ENCODE data around the gene NMNAT3.

NMNAT3 gene

DNA sequence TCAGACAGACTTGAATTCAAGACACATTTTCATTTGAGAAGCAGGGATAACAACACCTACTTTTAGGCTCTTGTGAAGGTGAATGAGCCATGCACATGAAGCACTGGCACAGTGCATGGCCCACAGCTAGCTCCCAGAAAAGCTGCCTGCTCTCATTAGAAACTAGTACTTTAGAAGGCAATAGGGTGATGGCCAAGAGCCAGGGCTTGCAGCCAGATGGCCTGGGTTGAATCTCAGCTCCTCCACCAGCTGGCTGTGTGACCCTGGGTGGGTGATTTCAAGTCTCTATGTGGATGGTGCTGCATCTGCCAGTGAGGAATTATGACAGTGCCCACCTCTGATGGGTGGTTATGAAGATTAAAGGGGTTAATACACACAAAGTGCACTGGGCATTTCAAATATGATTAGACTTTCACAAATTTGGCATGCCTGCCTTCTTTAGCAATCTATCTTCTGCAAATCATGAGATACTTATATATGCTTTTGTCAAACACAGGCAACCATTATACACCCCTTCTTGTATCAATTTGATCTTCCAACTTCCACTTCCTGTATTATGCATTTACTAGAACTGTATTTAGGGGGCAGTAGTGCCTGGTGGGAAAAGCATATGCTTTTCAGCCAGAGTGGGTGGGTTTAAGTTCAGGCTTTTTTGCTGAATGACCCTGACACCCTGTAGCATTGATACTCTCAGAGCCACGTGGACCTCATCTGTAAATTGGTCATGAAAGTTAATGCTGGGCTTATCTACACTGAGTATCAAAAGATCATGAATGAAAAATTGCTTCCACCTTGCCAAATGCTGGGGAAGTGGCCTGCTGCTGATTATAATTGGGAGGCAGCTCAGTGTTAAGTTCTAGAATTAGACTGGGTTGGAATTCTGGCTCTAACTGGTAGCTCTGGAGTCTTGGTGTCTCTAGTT lies 103.5 kb downstream of the NMNAT3 start:
- DNase-seq, result no peak

DNA sequence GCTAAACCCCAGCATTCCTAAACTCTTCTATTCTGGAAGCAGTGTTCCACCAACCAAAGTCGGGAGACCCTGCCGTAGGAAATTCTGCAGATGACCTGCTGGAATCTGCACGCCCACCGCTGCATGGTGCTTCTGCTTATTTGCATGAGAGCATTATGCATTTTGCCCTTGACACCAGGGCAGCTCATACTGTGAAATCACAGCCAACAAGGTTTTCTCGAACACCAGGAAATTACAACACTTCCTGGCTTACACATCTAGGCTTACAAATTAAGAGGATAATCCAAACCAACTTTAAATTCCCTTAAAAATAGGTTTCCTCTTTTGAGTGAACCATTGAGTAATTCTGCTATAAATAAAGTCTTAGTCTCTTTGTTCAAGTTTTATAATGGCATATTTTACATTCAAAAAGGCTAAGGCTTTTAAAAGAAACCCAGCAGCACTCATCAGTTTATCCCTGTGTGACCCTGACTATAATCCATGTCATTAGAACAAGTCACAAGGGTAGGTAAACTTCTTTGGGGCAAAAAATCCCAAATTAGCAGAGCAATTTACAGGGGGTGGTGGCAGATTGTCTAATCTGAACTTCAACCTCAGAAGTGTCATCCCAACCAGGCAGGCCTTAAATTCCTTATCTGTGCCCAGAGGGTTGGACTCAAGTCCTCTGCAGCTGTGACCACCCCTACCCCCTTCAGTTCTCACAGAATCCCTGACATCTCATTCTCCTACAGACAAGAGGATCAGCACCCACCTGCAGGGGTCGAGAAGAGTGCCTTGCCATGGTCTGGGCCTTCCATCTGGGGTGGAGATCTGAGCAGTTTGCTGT lies 104.7 kb downstream of the NMNAT3 start:
- DNase-seq, result no peak

DNA sequence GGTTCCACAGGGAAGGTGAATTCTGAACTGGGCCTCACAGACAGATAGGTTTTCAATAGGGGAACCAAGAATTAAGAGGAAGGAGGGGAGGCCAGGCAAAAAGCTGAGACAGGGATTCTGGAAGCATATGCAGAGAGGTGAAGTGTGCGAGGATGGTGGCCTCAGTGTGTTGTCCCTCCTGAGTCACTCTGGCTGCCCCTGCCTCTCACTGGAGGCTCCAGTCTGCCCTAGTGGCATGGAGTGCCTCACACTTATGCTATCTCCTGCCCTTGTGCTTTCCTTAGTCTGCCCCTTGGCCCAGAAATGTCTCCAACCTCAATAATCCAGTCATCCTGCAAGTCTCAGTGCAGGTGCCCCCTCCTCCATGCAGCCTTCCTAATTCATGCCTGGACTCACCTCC lies 106.1 kb downstream of the NMNAT3 start:
- DNase-seq, result no peak

- no peak for DNase-seq
Measured at GRCh38 chr3:139564294-139564861, 113.4 kb downstream of the NMNAT3 start.

GRCh38 chr3:139561959-139562676 lies 115.7 kb downstream of the NMNAT3 start:
- no peak for DNase-seq

DNA sequence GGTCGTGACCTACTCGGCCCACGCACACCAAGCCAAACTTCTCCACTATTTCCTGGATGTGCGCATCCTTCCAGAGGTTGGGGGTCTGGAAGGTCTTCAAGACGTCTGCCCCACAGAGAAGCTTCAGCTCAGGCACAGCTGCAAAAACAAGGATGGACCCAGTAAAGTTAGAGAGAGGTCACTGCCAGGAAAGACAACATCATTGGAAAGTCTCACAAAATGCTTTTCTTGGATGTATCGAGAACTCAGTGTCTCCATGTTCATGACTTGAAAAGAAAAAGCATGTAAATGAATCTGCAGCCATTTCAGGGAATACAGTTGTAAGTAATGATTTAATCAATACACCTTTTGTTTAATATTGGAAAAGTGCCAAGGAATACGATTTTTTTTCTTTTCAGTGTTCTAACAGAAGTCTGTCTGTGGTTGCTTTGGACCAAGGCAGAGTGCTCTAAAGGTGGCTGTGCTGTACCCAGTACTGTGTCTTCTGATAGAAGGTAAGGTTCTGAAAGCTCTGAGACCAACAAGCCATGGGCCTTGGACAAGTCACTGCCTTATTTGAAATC lies 116.4 kb downstream of the NMNAT3 start:
- no peak for DNase-seq

DNA sequence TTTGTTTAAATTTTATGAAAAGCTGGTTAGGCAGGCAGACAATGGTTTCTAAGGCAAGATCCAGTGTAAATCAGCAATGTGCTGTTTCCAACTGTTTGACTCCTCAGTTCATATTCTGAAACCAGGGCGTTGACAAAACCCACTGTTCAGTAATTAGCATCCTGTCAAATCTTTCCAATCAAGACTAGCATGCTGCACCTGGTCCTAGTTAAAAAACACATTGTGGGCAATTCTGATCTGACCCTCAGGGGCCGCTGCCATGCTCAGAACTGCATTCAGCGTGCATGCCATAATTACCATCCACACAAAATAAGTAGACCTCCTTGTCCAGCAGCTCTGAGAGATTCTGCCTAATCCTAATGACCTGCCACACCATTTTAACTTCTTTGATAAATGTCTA lies 117.4 kb downstream of the NMNAT3 start:
- DNase-seq, result no peak

DNA sequence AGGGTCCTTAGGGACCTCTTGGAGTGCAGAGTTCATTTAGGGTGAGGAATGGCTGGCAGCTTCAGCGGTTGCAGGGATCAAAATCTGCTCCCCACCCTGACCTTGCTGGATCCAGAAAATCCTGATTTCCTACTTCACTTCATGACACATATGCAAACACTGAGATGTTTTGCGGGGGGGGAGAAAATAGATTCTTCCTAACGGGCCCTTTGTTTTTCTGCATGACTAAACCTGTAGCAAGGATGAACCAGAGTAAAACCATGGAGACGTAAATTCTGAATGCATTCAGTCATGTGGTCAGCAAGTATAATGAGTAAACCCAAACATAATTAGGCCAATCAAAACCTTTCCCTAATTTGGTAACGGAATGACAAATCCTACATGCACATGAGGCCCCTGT lies 118.2 kb downstream of the NMNAT3 start:
- no peak for DNase-seq

- DNase-seq, result no peak
Measured at GRCh38 chr3:139558351-139559266, 119.2 kb downstream of the NMNAT3 start.

- no peak for DNase-seq
Measured at GRCh38 chr3:139557041-139557440, 120.7 kb downstream of the NMNAT3 start.

DNA sequence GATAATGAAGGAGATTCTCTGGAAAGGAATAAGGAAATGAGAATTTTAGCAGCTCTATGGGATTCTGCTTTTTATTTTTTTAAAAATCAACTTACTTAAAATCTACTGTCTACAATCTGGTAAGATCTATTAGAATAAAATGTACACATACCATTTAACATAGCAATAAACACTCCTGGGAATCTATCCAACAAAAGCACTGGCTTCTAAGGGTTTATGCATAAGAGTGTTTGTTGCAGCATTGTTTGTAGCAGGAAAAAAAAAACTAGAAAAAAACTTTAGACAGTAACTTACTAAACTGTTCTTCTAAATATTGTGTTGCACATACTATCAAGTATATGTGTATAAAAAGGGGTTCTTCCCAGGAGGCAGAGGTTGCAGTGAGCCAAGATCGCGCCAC lies 122.5 kb downstream of the NMNAT3 start:
- no peak for DNase-seq

GRCh38 chr3:139554628-139555027 lies 123.1 kb downstream of the NMNAT3 start:
- DNase-seq, result no peak

- DNase-seq, result no peak
Measured at GRCh38 chr3:139552632-139553365, 125.0 kb downstream of the NMNAT3 start.

GRCh38 chr3:139548801-139549200 lies 129.0 kb downstream of the NMNAT3 start:
- no peak for DNase-seq

DNA sequence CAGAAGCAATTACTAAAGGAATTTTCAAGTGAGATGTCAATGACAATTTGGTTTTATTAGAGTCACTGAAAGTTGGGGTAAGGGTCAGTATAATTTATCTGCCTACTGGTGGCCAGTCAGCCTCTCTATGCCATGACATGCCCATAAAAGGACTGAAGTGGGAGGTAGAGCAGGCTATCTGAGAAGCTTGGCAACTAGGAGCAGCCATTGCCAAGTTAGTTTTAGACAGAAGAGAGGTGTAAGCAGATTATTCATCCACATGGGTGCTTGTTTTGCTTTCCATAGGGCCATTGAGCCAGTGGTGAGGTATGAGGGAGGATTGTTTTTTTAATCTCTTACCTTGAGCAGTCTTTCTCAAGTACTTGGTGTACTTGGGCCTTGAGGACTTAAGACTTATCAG lies 130.1 kb downstream of the NMNAT3 start:
- DNase-seq, result no peak

DNA sequence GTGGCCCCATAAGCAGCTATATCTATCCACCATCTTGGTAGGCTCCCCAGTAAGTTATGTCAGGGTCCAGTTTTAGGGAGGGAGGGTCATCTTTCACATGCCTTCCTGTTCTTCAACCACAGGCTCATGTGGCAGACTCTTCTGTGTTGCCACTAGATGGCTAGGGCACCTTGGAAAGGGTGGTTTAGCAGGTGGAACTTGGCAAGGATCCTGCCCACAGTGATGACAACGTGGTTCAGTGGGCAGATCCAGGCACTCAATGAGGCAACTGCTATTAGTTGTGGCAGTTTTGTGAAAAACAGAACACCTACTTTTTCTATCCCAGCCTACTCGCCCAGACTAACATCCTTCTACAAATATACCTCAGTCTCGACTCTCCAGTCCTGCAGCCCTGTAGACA lies 131.0 kb downstream of the NMNAT3 start:
- DNase-seq, result no peak

GRCh38 chr3:139541532-139542288 lies 136.1 kb downstream of the NMNAT3 start:
- no peak for DNase-seq

GRCh38 chr3:139540651-139541531 lies 136.9 kb downstream of the NMNAT3 start:
- DNase-seq, result no peak

DNA sequence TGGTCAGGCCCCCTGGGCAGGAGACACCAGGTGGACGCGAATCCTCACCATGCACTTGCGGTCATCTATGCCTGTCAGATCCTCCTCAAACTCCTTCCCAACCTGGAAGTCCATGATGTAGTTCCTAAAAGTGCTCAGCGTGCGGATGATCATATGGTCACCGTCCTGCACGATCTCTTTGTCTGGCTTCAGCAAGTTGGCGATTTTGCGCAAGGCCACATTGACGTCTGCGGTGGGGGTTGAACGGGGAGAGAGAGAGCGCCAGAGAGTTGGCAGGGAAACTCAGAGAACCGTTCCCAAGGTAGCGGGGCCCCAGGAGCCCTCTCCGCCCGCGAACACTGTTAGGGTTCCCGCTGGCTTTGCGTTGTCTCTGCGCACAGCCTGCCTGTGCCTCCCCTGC lies 139.0 kb downstream of the NMNAT3 start:
- DNase-seq, result no peak

All from stimulated activated CD4-positive, alpha-beta T cell treated with anti-CD3 and anti-CD28 coated beads, Interleukin-2, amount 100 ng/mL, for 24 hours (primary cell).